Liver (tissue), 3 donors: Measurements from ENCODE around the gene SAMD14.

Experiments used
- GABPA ChIP-seq, 2 donors: IDR thresholded peaks in 1 of 2; conservative IDR thresholded peaks in 1 of 2; 2 replicates each; pipeline ENCODE4 v1.6.1; 2016; ENCODE audit warnings: antibody characterized with exemption in 2 of 2, mild to moderate bottlenecking in 1 of 2, moderate library complexity in 1 of 2
- RAD21 ChIP-seq, 2 donors: IDR thresholded peaks; 2 replicates each; pipeline ENCODE4 v1.6.1; 2016; ENCODE audit warnings: antibody characterized with exemption in 2 of 2, mild to moderate bottlenecking in 2 of 2
- RXRA ChIP-seq, 2 donors: IDR thresholded peaks; 2 replicates each; pipeline ENCODE4 v1.6.1; 2017 to 2018; ENCODE audit warnings: antibody characterized with exemption in 2 of 2, mild to moderate bottlenecking in 1 of 2
- TAF1 ChIP-seq: conservative IDR thresholded peaks from 2 replicates; pipeline ENCODE4 v1.6.1; 2016; ENCODE audit warnings: antibody characterized with exemption, mild to moderate bottlenecking
- YY1 ChIP-seq: IDR thresholded peaks from 2 replicates; pipeline ENCODE4 v1.6.1; 2016; ENCODE audit warnings: antibody characterized with exemption, mild to moderate bottlenecking
- TF ChIP-seq, protein P1 (sequence below): fragments of 150-350 bp; IDR thresholded peaks from 2 replicates; pipeline ENCODE4 v1.5.1; 2017; ENCODE audit warnings: improper control_type of control experiment, low read depth, low read length; ENCODE audit not compliant: missing input control
- TF ChIP-seq, protein P2 (sequence below): IDR thresholded peaks from 2 replicates; pipeline ENCODE4 v1.6.1; 2016; ENCODE audit warnings: antibody characterized with exemption, mild to moderate bottlenecking
- donor health status: healthy.
- donor health status: healthy.

DNA sequence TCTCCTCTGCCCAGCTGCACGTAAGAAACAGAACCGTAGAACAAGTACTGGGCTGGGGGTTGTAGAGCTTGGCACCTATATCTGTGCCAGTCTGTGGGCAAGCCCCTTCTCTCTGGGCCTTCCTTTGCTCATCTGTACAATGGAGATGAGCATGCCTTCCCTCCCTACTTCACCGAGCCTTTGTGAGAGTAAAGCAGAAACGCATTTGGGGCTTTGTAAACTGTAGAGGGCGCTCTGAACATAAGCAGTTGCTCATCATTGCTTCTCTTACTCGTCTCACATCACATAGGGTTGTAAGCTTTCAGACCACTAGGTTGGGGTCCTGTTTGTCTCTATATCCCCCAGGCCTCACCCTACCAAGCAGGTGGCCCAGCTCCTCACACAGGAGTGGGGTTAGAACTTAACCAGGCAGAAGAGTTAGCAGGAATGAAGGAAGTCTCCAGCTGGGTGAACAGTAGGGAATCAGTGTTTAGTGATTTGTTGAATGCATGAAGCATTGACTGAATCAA lies 15.1 kb downstream of the SAMD14 start:
- no peak for TF ChIP-seq RXRA (IDR thresholded peaks at IDR 0.05)
- TF ChIP-seq, protein P1, sequence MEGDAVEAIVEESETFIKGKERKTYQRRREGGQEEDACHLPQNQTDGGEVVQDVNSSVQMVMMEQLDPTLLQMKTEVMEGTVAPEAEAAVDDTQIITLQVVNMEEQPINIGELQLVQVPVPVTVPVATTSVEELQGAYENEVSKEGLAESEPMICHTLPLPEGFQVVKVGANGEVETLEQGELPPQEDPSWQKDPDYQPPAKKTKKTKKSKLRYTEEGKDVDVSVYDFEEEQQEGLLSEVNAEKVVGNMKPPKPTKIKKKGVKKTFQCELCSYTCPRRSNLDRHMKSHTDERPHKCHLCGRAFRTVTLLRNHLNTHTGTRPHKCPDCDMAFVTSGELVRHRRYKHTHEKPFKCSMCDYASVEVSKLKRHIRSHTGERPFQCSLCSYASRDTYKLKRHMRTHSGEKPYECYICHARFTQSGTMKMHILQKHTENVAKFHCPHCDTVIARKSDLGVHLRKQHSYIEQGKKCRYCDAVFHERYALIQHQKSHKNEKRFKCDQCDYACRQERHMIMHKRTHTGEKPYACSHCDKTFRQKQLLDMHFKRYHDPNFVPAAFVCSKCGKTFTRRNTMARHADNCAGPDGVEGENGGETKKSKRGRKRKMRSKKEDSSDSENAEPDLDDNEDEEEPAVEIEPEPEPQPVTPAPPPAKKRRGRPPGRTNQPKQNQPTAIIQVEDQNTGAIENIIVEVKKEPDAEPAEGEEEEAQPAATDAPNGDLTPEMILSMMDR, result peak; percentile 32
- TF ChIP-seq YY1, result no peak
- TF ChIP-seq, protein P2, sequence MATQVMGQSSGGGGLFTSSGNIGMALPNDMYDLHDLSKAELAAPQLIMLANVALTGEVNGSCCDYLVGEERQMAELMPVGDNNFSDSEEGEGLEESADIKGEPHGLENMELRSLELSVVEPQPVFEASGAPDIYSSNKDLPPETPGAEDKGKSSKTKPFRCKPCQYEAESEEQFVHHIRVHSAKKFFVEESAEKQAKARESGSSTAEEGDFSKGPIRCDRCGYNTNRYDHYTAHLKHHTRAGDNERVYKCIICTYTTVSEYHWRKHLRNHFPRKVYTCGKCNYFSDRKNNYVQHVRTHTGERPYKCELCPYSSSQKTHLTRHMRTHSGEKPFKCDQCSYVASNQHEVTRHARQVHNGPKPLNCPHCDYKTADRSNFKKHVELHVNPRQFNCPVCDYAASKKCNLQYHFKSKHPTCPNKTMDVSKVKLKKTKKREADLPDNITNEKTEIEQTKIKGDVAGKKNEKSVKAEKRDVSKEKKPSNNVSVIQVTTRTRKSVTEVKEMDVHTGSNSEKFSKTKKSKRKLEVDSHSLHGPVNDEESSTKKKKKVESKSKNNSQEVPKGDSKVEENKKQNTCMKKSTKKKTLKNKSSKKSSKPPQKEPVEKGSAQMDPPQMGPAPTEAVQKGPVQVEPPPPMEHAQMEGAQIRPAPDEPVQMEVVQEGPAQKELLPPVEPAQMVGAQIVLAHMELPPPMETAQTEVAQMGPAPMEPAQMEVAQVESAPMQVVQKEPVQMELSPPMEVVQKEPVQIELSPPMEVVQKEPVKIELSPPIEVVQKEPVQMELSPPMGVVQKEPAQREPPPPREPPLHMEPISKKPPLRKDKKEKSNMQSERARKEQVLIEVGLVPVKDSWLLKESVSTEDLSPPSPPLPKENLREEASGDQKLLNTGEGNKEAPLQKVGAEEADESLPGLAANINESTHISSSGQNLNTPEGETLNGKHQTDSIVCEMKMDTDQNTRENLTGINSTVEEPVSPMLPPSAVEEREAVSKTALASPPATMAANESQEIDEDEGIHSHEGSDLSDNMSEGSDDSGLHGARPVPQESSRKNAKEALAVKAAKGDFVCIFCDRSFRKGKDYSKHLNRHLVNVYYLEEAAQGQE, result no peak
- no peak for TF ChIP-seq GABPA (IDR thresholded peaks at IDR 0.05 in 1 of 2, conservative IDR thresholded peaks at IDR 0.05 in 1 of 2)
- TF ChIP-seq RAD21 (IDR thresholded peaks at IDR 0.05), result peak in 1 of 2 donors; percentile 74
- TF ChIP-seq TAF1, result no peak
